Colon (tissue), 2 donors: ENCODE data around the gene NME7.
A peak's percentile ranks its signal among the peaks of the same experiment; 100 is the strongest.
"Not testable (repeated sequence)": the region's sequence is repeated elsewhere in the genome, so short reads cannot be mapped to it uniquely, and the experiment has no call there.

Source experiments
- FAIRE-seq: peaks from 2 replicates; lab custom pipeline; 2012; peaks lifted over from hg19 to GRCh38; lab: Jason Lieb, UNC
- donor health status: control.
- donor health status: control.

NME7 gene, protein sequence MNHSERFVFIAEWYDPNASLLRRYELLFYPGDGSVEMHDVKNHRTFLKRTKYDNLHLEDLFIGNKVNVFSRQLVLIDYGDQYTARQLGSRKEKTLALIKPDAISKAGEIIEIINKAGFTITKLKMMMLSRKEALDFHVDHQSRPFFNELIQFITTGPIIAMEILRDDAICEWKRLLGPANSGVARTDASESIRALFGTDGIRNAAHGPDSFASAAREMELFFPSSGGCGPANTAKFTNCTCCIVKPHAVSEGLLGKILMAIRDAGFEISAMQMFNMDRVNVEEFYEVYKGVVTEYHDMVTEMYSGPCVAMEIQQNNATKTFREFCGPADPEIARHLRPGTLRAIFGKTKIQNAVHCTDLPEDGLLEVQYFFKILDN

DNA sequence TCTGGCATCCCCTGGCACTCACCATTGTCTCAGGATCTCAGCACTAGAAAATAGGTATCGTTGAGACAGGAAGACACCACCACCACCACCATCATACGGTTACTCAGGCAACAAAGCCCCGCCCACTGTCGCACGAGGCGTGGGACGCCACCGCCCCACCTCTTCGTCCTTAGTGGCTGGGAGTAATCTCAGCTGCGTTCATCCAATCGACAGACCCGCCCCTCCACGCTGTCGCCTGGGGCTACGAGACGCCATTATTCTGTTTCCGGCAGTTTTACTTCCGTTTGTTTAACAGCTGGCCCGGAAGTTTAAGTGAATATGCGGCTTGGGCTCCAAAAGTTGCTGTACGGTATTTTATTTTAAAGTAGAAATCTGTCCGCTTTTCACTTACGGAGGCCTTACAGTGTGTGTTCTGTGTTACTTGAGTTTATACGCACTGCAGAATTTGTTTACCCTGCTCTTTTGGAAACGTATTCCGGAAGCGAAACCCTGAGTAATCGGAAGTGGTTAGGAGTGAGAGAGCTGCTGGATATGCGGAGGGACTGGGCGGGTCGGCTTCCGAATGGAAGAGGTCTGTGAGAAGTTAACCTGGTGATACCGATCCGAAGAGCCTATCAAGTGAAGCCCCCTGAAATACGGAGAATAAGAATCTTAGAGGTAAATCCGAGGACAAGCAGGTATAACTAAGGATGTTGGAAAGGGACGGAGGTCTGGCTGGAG, at the start of gene NME7, which contains the start of gene BLZF1:
TSS of gene NME7 (minus strand) at position 112 of the 720 bp plus-strand sequence. CDS start at position 25, 87 bp downstream.
TSS of gene BLZF1 (plus strand) at position 510 of the 720 bp plus-strand sequence. CDS start 1,328 bp downstream, outside the sequence.
- FAIRE-seq, result peak; percentile 84

DNA sequence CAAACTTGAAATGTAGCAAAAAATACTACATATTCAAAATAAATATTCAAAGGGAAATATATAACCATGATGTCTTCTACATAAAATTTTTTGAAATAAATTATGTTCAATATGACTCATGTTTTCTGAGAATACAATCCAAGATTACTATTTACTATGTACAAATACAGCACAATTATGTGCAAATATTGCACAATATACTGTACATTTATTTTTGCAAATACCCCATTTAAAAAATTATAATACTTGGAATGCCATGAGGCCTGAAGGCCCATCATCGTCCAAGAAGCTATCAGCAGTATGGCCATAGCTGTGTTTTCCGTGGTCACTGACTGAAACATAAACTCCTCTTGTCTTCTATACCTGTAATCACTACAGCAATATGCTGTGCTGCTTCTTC, 47.4 kb upstream of the NME7 start:
- FAIRE-seq, result no peak

DNA sequence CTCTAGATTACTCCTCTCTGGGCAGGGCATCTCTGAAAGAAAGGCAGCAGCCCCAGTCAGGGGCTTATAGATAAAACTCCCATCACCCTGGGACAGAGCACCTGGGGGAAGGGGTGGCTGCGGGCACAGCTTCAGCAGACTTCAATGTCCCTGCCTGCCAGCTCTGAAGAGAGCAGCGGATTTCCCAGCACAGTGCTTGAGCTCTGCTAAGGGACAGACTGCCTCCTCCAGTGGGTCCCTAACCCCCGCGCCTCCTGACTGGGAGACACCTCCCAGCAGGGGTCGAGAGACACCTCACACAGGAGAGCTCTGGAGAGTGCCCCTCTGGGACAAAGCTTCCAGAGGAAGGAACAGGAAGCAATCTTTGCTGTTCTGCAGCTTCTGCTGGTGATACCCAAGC, 40.7 kb upstream of the NME7 start:
- FAIRE-seq, result not testable (repeated sequence)

DNA sequence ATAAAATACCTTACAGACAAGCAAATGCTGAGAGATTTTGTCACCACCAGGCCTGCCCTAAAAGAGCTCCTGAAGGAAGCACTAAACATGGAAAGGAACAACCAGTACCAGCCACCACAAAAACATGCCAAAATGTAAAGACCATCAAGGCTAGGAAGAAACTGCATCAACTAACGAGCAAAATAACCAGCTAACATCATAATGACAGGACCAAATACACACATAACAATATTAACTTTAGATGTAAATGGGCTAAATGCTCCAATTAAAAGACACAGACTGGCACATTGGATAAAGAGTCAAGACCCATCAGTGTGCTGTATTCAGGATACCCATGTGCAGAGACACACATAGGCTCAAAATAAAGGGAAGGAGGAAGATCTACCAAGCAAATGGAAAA, 35.0 kb upstream of the NME7 start:
- FAIRE-seq, result not testable (repeated sequence)

DNA sequence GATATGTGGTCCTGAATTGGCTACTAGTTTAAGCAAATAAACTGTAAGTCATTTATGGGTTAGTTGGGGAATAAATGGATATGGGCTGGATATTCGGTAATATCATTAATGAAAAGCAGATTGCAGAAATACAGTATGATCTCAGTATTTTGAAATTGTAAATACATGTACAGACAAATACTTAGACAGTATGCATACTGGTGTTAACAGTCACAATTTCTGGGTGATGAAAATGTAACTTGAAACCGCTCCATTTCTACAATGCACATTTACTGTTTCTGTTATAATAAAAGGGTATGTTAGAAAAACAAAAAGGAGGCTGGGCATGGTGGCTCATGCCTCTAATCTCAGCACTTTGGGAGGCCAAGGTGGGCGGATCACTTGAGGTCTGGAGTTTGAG, 28.4 kb upstream of the NME7 start:
- no peak for FAIRE-seq

DNA sequence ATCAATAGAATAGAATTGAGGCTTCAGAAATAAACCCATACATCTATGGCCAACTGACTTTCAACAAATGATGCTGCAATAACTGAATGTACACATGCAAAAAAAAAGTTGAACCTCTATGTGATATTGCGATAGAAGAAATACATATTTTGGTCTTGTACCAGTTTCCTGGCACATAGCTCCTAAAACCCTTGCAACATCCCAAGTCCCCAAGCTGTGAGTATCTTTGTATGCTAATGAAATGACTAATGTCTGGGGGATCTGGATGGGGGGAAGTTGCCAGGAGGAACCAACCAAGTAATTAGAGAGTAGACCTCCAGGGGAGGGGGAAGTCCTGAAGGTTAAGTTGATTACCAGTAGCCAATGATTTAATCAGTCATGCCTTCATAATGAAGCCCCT, 24.8 kb upstream of the NME7 start:
- FAIRE-seq, result no peak

DNA sequence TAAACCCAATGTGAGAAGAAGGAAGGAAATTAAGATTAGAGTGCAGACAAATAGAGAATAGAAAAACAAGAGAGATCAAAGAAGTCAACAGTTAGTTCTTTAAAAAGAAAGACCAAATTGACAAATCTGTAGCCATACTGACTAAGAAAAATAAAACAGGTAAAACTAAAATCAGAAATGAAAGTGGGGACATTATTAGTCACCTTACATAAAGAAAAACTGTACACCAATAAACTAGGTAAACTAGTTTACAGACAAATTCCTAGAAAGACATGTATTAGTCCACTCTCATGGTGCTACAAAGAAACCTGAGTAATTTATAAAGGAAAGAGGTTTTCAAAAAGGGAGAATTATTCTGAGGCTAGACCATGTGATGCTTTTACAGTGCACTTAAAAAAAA, 22.7 kb upstream of the NME7 start:
- no peak for FAIRE-seq

DNA sequence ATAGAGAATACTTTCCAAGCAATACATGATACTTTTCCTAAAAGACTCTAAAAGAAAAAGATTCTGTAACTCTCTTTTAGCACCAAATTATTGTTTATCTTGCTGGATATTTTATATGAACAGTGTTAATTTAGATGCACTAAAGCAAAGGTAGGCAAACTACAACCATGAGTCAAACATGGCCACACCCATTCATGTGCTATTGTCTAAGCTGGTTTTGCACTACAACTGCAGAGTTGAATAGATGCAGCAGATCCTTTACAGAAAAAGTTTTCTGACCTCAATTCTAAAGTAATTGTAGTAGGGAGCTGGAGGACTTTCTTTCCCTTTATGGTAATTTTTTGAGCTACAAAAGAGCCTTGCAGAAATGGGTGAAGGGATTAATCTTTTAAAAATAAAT, 19.8 kb upstream of the NME7 start:
- FAIRE-seq, result no peak

DNA sequence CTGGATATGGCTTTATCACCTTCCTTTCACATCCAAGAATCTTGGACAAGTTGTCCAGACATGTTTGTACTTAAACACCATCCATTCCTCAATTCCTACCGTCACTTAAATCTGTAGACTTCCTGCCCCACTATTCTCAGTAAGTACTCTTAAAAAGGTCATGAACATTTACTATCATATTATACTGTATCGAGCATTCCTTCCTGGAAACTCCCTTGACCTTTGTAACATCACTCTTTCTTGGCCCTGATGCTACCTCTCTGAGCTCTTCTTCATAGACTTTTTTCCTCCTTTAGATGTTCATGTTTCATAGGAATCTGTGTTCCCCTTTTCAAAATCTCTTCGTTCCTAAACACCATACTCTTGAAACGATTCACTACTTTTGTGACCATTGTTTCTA, 15.9 kb upstream of the NME7 start:
- FAIRE-seq, result no peak

DNA sequence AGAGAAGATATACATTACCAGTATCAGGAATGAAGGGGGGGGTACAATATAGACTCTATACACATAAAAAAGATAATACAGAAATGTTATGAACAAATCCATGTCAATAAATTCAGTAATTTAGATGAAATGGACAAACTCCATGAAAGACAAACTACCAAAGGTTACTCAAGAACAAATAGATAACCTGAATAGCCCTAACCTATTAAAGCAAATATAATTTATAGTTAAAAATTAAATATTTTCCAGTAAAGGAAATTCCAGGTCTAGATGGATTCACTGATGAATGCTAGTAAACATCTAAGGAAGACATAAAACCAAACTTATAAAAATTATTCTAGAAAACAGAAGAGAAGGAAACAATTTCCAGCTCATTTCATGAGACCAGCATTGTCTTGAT, 13.6 kb upstream of the NME7 start:
- FAIRE-seq, result no peak

DNA sequence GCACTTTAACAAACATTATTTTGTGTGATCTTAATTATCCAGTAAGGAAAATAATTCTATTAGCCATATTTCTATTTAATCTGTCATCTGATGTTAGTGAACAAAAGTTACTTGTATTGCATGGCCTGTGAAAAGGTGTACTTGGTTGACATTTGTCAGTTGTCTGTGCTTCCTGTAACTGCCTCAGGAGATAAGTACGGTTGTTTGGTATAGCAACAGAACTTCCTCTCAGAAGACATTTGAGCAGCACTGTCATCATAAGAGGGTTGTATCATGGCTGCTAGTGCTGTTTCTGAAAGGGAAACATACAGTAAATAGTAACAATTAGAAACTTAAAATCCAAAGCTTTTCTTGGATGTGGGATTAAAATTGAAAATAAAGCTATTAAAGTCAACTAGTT, 3.8 kb upstream of the NME7 start:
- FAIRE-seq, result no peak

DNA sequence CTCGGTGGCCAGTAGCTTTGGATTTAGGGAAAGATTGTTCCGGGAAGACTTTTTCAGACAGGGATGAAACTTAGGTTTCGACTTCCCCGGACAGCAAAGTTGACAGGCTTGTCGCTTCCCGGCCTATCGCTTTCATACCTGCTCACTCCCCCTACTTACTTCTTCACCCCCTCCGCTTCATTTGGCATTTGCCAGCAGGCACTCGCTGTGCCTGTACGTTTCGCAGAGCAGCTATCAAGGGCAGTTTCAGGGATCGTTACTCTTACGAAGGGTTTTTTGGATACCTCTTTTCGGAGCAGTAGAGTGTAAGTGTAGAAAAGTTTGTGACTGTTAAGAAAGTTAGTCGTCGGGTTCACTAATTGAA, 791 bp upstream of the NME7 start:
- no peak for FAIRE-seq

DNA sequence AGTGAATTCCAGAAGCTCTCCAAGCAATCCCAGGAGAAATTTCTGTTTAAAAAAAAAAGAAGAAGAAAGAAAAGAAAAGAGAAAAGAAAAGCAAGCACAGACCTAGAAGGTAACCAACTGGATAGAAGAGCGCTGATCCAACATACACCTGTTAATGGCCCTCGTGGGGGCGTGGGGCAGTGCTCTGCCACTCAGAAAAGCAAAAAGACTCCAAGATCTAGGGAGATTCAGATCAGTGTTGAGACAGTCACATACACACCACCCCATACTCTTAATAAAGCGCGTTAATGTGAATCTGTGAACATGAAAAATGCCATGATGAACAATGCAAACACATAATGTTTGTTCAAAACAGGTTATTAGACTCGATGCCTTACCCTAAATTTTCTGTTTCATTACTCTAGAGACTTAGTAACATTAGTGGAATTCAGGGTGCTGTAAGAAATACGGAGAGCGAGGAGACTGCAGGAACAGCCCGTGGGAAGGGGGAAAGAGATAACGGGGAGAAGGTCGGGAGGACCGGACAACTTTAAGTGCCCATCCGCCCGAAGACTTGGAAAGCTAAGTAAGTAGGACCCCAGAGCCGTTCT, 406 bp downstream of the NME7 start:
- FAIRE-seq, result no peak

DNA sequence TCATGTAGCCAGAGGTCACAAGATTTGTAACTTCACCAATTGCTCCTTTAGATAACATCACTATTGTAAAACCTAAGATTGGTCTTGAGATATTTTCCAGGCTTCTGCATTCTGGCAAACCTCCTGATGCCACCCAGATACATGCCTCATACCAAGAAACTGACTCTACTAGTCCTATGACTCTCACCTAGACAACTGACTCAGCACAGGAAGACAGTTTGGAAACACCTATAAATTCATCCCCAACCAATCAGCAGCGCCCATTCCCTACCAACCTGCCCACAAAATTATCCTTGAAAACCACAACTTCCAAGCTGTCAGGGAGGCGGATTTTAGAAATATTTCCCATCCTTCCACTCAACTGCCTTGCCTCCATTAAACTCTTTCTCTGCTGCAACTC, 2.6 kb downstream of the NME7 start:
- no peak for FAIRE-seq

DNA sequence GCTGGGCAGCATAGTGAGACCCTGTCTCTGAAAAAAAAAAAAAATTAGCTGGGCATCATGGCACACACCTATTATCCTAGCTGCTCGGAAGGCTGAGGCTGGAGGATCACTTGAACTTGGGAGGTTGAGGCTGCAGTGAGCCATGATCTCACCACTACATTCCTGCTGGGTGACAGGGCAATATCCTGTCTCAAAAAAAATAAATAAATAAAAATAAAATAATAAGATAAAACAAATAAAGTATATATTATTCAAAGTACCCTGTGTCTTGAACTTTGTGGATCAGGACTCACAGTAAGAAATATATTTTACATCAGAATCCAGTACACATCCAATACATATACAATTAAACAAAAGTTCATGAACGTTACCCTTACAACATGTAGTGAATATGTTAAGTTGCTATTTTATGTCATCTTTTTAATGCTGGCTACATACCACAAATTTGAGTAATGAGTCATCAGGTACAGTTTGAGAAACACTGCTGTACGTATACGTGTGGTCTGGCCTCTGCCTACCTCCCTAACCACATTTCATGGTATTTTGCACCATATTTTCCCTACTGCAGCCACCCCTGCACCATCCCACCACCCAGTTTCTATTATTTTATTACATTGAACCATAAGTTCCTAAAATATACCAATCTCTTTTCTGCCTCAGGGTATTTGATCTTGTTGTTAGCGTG, 4.4 kb downstream of the NME7 start:
- no peak for FAIRE-seq

DNA sequence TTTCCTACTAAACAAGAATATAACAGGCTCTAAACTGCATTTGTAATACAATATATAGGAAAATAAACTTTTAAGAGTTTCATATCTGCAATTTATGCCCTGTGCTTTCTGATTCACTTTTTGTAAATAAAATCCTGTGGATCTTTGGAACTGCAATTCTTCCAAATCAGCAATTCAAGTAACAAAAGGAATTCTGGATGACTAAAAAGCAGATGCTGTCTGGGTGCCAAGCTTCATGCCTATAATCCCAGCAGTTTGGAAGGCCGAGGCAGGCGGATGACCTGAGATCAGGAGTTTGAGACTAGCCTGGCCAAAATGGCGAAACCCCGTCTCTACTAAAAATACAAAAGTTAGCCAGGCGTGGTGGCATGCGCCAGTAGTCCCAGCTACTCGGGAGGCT, 6.3 kb downstream of the NME7 start:
- no peak for FAIRE-seq

DNA sequence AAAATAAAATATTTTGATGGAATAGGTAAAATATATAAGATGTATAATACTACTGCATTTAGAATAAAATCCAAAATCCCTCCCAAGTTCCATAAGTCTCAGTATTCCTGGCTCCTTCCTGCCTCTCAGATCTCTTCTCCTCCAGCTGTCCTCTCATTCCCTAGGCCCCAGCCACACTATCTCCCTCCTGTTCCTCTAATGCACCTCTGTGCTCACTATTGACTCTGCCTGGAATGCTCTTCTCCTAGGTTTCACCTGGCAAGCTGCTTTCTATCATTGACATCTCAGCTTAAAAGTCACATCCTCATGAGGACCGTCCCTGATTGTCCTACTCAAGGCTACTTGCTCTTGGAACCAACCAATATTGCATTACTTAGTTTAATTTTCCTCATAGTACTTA, 7.2 kb downstream of the NME7 start:
- no peak for FAIRE-seq

DNA sequence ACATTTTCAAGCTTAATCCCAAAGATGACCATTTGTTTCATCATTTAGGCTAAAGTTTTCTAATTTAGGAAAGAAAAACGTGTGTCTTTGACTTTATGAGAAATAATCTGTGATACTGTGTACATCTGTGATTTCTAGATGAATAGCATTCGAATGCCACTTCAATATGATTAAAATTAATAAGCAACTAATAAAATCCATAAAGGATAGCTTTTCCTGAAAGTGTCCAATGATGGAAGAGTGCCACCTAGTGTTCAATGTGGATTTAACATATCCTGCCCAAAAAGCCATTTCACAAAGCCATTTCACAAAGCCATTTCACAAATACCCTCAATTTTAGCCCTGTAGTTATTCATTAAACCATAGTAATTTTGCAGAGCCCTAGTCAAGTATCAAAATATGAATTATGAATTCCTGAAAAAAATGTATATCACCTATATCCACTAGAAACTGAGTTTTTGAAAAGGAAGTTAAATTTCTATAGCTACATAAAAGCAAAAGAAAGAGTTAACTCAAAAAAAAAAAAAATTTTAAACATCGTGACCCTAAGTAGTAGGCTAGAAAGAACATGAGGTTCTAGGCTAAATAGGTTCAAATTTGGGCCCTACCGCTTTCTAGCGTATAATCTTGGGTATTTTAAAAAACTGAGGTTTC, 19.1 kb downstream of the NME7 start:
- peak; percentile 62 for FAIRE-seq

DNA sequence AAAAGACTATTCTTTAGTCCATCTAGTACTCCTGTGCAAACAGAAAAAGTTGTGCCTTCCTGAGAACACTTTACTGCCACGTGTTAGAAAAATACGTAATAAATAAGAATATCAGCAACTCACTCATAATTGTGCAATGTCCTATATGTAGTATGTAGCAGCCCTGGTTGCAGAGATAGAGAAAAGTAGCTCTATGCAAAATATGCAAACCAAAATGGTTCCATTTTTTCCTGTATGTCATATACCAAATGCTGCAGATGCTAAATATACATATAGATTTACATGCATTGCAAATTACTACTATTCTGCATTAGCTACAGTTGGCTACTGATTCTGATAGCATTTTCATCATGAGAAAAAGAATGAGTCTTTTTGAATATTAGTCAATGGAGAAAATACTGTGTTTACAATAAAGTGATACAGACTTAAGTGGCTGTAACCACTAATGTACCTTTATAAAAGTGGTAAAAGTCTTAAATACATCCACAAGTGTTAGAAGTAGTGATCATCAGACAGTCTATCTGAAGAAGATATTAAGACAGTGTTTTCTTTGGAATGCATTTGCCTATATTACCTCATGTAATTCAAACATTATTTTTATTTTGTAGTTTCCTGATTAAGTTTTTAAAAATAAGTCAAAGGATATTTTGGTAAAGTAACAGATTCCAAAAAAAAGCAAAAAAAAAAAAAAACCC, 19.8 kb downstream of the NME7 start:
- no peak for FAIRE-seq

DNA sequence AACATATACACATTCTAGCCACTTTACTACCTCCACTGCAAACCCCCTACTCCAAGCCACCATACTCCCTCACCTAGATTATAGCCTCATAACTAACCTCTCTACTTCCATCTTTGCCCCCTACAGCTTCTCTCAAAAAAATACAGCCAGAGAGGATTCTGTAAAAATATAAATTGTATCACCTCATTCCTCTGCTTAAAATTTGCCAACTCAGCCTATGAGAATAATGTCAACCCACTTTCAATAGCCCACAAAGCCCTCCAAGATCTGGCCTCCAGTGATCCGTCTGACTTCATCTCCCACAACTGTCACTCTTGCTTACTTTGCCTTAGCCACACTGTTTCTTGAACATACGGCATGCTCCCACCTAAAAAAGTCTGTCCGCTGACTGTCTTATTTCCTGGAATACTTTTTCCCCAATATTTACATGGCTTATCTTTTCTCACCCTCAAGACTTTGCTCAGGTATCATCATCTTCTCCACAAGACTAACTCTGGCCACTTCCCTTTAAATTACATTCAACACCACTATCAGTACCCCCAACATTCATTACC, 21.5 kb downstream of the NME7 start:
- FAIRE-seq, result no peak

DNA sequence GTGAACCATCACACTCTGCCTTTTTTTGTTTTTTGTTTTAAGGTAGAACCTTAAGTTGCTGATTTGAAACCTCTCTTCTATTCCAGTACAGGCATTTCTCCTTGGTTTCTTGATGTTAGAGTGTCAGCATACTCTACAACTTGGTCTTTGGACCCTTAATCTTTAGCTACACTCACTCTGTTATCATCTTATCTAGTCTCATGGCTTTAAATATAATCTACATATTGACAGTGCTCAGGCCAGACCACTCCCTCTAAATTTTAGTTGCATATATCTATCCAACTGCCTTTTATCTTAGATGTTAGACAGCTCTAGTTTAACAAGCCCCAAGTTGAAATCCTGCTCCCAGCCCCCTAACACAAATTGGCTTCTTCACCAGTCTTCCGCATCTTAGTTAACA, 22.1 kb downstream of the NME7 start:
- FAIRE-seq, result no peak
